Trophoblast cell (in vitro differentiated cells and primary cell): Measurements from ENCODE around the gene OBP2A. TPM values are rescaled to one million over a fixed set of nuclear protein-coding genes. Genes with fewer than 3 reads are reported as not detected.
A peak's percentile ranks its signal among the peaks of the same experiment; 100 is the strongest.
"Not testable (repeated sequence)": the region's sequence is repeated elsewhere in the genome, so short reads cannot be mapped to it uniquely, and the experiment has no call there.

Experiments used
- DNase-seq, 2 donors: peaks; one replicate each; pipeline ENCODE4 v3.0.0-alpha.2; 2016
- H2AFZ ChIP-seq: 2 replicates; pipeline ENCODE4 v1.6.1; 2013; ENCODE audit warnings: low read length, moderate library complexity, mild to moderate bottlenecking; ENCODE audit not compliant: insufficient read depth, poor library complexity
- H2AK5ac ChIP-seq: 2 replicates; pipeline ENCODE4 v1.6.1; 2013; ENCODE audit warnings: mild to moderate bottlenecking, low read length
- H2BK120ac ChIP-seq: 2 replicates; pipeline ENCODE4 v1.6.1; 2013; ENCODE audit warnings: low read length, mild to moderate bottlenecking, moderate library complexity; ENCODE audit not compliant: insufficient read depth, poor library complexity
- H2BK12ac ChIP-seq: 2 replicates; pipeline ENCODE4 v1.6.1; 2013; ENCODE audit warnings: mild to moderate bottlenecking, low read length, moderate library complexity
- H2BK5ac ChIP-seq: 2 replicates; pipeline ENCODE4 v1.6.1; 2013; ENCODE audit warnings: low read length, low read depth, moderate library complexity, mild to moderate bottlenecking; ENCODE audit not compliant: poor library complexity
- H3K14ac ChIP-seq: 2 replicates; pipeline ENCODE4 v1.6.1; 2013; ENCODE audit warnings: mild to moderate bottlenecking, low read length
- H3K18ac ChIP-seq: 2 replicates; pipeline ENCODE4 v1.6.1; 2013; ENCODE audit warnings: mild to moderate bottlenecking, low read length
- H3K23ac ChIP-seq: 2 replicates; pipeline ENCODE4 v1.6.1; 2013; ENCODE audit warnings: low read length
- H3K27ac ChIP-seq: 2 replicates; pipeline ENCODE4 v1.5.1; 2013; ENCODE audit warnings: low read depth, mild to moderate bottlenecking, inconsistent platforms, low read length, moderate library complexity
- H3K27me3 ChIP-seq: 2 replicates; pipeline ENCODE4 v1.6.1; 2013; ENCODE audit warnings: inconsistent platforms, mild to moderate bottlenecking, low read length, moderate library complexity; ENCODE audit not compliant: insufficient read depth
- H3K36me3 ChIP-seq, 2 experiments: 1 replicate in 1 of 2; 2 replicates in 1 of 2; pipeline ENCODE4 v1.6.1; 2013; ENCODE audit warnings: low read length in 2 of 2, mild to moderate bottlenecking in 2 of 2, moderate library complexity in 1 of 2; ENCODE audit not compliant: insufficient read depth in 2 of 2, control insufficient read depth in 1 of 2
- H3K4ac ChIP-seq: 2 replicates; pipeline ENCODE4 v1.6.1; 2013; ENCODE audit warnings: low read depth, mild to moderate bottlenecking, low read length, moderate library complexity
- H3K4me1 ChIP-seq, 2 experiments: 1 replicate in 1 of 2; 2 replicates in 1 of 2; pipeline ENCODE4 v1.6.1; 2013; ENCODE audit warnings: low read length in 2 of 2, mild to moderate bottlenecking in 2 of 2, moderate library complexity in 1 of 2; ENCODE audit not compliant: insufficient read depth in 2 of 2, control insufficient read depth in 1 of 2
- H3K4me2 ChIP-seq: 2 replicates; pipeline ENCODE4 v1.6.1; 2013; ENCODE audit warnings: inconsistent platforms, mild to moderate bottlenecking, low read length, moderate library complexity
- H3K4me3 ChIP-seq: 2 replicates; pipeline ENCODE4 v1.5.1; 2013; ENCODE audit warnings: mild to moderate bottlenecking, low read depth, low read length, inconsistent platforms
- H3K79me1 ChIP-seq: one replicate; pipeline ENCODE4 v1.6.1; 2013; ENCODE audit warnings: low read length
- H3K79me2 ChIP-seq: 2 replicates; pipeline ENCODE4 v1.6.1; 2013; ENCODE audit warnings: low read length, mild to moderate bottlenecking; ENCODE audit not compliant: control insufficient read depth, insufficient read depth, poor library complexity
- H3K9ac ChIP-seq: 2 replicates; pipeline ENCODE4 v1.6.1; 2013; ENCODE audit warnings: mild to moderate bottlenecking, low read length
- H3K9me3 ChIP-seq: 2 replicates; pipeline ENCODE4 v1.6.1; 2013; ENCODE audit warnings: low read depth, mild to moderate bottlenecking, control low read depth, inconsistent platforms, low read length; ENCODE audit not compliant: insufficient read depth
- H4K12ac ChIP-seq: 2 replicates; pipeline ENCODE4 v1.6.1; 2013; ENCODE audit warnings: low read depth, mild to moderate bottlenecking, low read length, moderate library complexity
- H4K8ac ChIP-seq: 2 replicates; pipeline ENCODE4 v1.6.1; 2013; ENCODE audit warnings: low read depth, mild to moderate bottlenecking, low read length, moderate library complexity
- H4K91ac ChIP-seq: one replicate; pipeline ENCODE4 v1.6.1; 2013; ENCODE audit warnings: low read depth, mild to moderate bottlenecking, low read length, moderate library complexity
- WGBS: extraction: QIAGEN DNeasy Blood & Tissue Kit; methylation state at CpG from one replicate; pipeline ENCODE4 v1.1.7; 2013; ENCODE audit warnings: missing lambda C conversion rate; ENCODE audit not compliant: insufficient read length, insufficient coverage; ENCODE audit errors: extremely low coverage; 5-methylcytosine and 5-hydroxymethylcytosine counted together
- polyA plus RNA-seq: library from polyadenylated mRNA; stranded (reverse); fragments of 200-250 nt; gene quantifications from 2 replicates; pipeline ENCODE4 v1.2.3, GENCODE V29; 2013

Gene OBP2A, protein sequence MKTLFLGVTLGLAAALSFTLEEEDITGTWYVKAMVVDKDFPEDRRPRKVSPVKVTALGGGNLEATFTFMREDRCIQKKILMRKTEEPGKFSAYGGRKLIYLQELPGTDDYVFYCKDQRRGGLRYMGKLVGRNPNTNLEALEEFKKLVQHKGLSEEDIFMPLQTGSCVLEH
- polyA plus RNA-seq, result 0.08 TPM in 1 of 2 replicates, not detected in the other

DNA sequence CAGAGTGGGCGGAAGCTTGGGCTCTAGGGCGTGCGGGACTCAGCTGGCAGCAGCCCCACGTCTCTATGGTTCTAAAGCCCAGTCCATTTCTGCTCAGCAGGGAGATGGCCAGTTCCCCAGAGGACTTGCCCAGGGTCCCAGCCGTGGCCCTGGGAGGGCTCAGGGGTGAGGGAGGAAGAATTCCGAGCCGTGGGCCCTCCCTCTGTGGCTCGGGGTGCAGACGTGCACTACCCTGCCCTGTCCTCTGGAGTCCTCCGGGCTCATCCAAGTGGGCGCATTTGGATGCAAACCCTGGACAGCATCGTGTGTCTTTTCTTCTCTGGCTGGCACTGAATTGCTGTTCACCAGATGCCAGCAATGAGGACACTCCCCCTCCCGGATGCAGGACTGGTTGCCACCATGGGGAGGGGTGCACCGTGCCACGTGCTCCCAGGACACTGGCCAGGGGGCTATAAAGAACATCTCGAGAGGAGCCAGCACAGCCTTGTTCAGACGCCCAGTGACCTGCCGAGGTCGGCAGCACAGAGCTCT is at the start of gene OBP2A:
TSS of gene OBP2A (plus strand) at position 481 of the 531 bp plus-strand sequence. CDS start 55 bp downstream, outside the sequence.
- not testable (repeated sequence) for H2BK5ac ChIP-seq, H3K9me3 ChIP-seq, H3K23ac ChIP-seq, H3K36me3 ChIP-seq, H3K4me3 ChIP-seq, H3K27me3 ChIP-seq, H3K9ac ChIP-seq, H4K8ac ChIP-seq, H3K4me2 ChIP-seq, H2AFZ ChIP-seq, H3K14ac ChIP-seq, H3K27ac ChIP-seq, H3K4ac ChIP-seq, DNase-seq, H3K4me1 ChIP-seq, H2BK120ac ChIP-seq, H4K12ac ChIP-seq, H3K79me2 ChIP-seq
- no CpG with 5 or more reads among the region's 19 CpGs for WGBS
- Histone ChIP-seq H3K79me1 (peaks cover 11% of the 10 kb centered on the region), H4K91ac (peak within 1 kb of the TSS; percentile 3), H3K18ac (peak within 1 kb of the TSS; percentile 3), H2AK5ac (peak within 1 kb of the TSS; percentile 6), H2BK12ac (peak within 1 kb of the TSS; percentile 84)

DNA sequence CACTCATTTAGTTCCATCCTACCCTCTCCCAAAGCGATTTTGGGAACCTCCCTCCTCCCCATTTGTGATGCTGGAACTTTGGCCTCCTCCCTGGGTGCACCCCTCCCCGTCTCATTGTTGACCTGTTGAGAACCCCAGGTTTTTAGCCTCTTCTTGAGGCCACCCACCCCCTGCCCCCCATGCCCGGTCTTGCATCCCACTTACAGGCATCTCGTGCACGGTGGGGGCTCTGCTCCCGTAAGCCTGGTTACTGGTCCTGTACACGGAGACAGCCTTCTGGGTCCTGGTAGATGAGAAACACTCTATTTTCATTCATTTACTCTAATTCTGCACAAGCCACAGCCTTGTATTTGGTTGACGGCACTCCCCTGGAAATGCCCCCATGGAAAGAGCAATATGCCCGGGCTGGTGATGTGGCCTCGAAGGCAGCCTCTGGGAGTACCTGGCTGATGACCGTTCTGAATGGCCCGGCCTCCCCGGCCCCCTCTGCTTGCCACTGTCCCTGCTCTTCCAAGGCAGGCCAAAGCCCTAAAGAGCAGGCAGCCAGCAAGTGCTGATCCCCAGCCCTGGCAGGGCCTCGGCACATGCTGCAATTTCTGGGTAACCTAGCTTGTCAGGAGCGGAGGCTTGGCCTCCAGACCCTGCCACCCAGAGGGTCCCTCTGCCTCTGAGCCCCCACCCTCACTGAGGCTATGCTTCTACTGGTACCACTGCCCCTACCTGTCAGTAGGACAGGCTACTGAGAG is 47.4 kb upstream of the OBP2A start:
- peaks cover 10% of the 10 kb centered on the region for H3K79me1 ChIP-seq
- no peak overlapping the region for H4K91ac ChIP-seq
- H3K9me3 ChIP-seq, result no peaks in the 10 kb centered on the region
- H3K4me3 ChIP-seq, result no peak overlapping the region
- H3K18ac ChIP-seq, result no peak overlapping the region
- no peaks in the 10 kb centered on the region for H3K27me3 ChIP-seq
- H2AFZ ChIP-seq, result no peak overlapping the region
- no peak overlapping the region for H4K12ac ChIP-seq
- H2AK5ac ChIP-seq, result no peak overlapping the region
- H3K4me2 ChIP-seq, result no peak overlapping the region
- no peak overlapping the region for H3K27ac ChIP-seq
- peaks cover 12% of the 10 kb centered on the region for H3K79me2 ChIP-seq
- peaks cover 4 to 11% of the 10 kb centered on the region in 2 experiments for H3K4me1 ChIP-seq
- no peak overlapping the region for H3K4ac ChIP-seq
- no peak for DNase-seq
- no peak overlapping the region for H3K9ac ChIP-seq
- no peak overlapping the region for H2BK12ac ChIP-seq
- no CpG with 5 or more reads among the region's 15 CpGs for WGBS
- no peak overlapping the region for H3K23ac ChIP-seq
- peaks cover 18 to 19% of the 10 kb centered on the region in 2 experiments for H3K36me3 ChIP-seq
- H4K8ac ChIP-seq, result no peak overlapping the region
- no peak overlapping the region for H2BK5ac ChIP-seq
- H3K14ac ChIP-seq, result no peak overlapping the region
- no peak overlapping the region for H2BK120ac ChIP-seq

DNA sequence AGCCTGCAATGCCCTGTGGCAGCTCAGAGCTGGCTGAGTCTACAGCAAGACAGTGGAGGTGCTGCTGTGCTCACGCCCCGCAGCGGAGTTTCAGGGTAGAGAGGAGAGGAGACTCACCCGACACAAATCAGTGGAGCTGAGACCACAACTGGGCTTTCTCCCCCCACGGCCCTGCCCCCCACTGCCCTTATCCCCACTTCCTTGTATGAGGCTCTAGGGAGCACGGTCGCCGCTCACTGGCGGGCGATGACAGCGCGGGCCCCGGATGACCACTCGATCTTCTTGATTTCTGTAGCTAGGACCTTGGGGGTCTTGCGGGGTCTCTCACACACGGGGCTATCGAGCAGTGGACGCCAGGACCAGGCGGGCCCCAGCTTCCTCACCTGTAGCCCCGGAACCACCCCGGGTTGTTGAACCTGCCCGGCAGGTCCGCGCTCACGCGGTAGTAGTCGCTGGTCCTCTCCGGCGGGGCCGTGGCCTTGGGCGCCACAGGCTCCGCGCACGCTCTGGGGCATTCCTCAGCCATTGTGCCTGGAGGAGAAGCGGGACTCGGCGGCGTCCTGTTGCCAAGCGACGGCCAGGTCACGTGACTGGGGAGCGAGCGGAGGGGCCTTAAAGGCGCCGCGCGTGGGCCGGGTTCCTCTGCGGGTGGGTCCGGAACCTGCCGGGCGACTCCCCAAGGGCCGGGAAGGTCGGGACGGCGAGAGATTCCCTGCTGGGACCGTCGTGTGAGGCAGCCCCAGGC is 46.4 kb upstream of the OBP2A start:
- peaks cover 27 to 28% of the 10 kb centered on the region in 2 experiments for H3K36me3 ChIP-seq
- H2BK5ac ChIP-seq, result no peak overlapping the region
- no peaks in the 10 kb centered on the region for H3K9me3 ChIP-seq
- peak overlapping the region; percentile 58 for H3K18ac ChIP-seq
- peaks cover 10% of the 10 kb centered on the region for H3K79me1 ChIP-seq
- no peak overlapping the region for H4K12ac ChIP-seq
- H3K4me2 ChIP-seq, result peak overlapping the region; percentile 99
- WGBS, result no CpG with 5 or more reads among the region's 58 CpGs
- peak overlapping the region; percentile 95 for H3K4me3 ChIP-seq
- H3K79me2 ChIP-seq, result peaks cover 12% of the 10 kb centered on the region
- no peak overlapping the region for H3K23ac ChIP-seq
- DNase-seq, result peak; percentile 95 to 99
- H4K91ac ChIP-seq, result peak overlapping the region; percentile 42
- peak overlapping the region; percentile 90 for H2AFZ ChIP-seq
- H2BK12ac ChIP-seq, result peak overlapping the region; percentile 10
- peak overlapping the region; percentile 39 for H2BK120ac ChIP-seq
- H4K8ac ChIP-seq, result peak overlapping the region; percentile 77
- peaks cover 4 to 11% of the 10 kb centered on the region in 2 experiments for H3K4me1 ChIP-seq
- peak overlapping the region; percentile 17 for H3K4ac ChIP-seq
- H3K27ac ChIP-seq, result peak overlapping the region; percentile 27
- peak overlapping the region; percentile 17 for H2AK5ac ChIP-seq
- H3K27me3 ChIP-seq, result no peaks in the 10 kb centered on the region
- H3K14ac ChIP-seq, result peak overlapping the region; percentile 42
- H3K9ac ChIP-seq, result peak overlapping the region; percentile 17

DNA sequence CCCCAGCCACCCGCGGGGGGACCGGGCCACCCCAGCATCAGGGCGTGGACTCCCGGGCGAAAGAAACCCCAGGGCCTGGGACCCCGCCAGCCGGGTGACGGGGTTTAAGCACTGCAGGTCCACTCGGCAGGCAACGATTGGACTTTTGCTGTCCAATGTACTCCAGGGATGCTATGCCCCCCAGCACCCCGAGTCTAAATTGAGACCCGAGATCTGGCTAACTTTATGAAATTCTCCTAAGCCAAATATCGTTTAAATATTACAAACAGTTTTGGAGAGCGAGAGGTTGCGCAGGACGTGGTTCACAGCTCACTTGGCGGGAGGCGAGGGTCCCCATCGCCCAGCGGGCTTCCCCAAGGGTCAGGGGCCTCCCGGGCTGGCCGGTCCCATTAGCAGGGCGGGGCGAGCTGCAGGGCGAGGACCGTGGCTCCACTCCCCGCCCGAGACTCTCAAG is 45.8 kb upstream of the OBP2A start:
- peak overlapping the region; percentile 42 for H4K91ac ChIP-seq
- peak overlapping the region; percentile 23 for H2BK5ac ChIP-seq
- H4K8ac ChIP-seq, result peak overlapping the region; percentile 77
- peak overlapping the region; percentile 39 for H2BK120ac ChIP-seq
- no peak overlapping the region for H4K12ac ChIP-seq
- WGBS, result no CpG with 5 or more reads among the region's 29 CpGs
- peak overlapping the region; percentile 42 for H3K14ac ChIP-seq
- no peak overlapping the region for H3K9ac ChIP-seq
- peaks cover 4 to 11% of the 10 kb centered on the region in 2 experiments for H3K4me1 ChIP-seq
- peaks cover 32 to 33% of the 10 kb centered on the region in 2 experiments for H3K36me3 ChIP-seq
- H3K9me3 ChIP-seq, result no peaks in the 10 kb centered on the region
- peak overlapping the region; percentile 27 for H3K27ac ChIP-seq
- H3K4me3 ChIP-seq, result peak overlapping the region; percentile 95
- H3K4ac ChIP-seq, result peak overlapping the region; percentile 15
- peak overlapping the region; percentile 90 for H2AFZ ChIP-seq
- H3K27me3 ChIP-seq, result no peaks in the 10 kb centered on the region
- peak overlapping the region; percentile 17 for H2AK5ac ChIP-seq
- no peak for DNase-seq
- H3K4me2 ChIP-seq, result peak overlapping the region; percentile 99
- H3K18ac ChIP-seq, result peak overlapping the region; percentile 58
- H3K79me2 ChIP-seq, result peaks cover 12% of the 10 kb centered on the region
- peak overlapping the region; percentile 15 for H2BK12ac ChIP-seq
- peaks cover 10% of the 10 kb centered on the region for H3K79me1 ChIP-seq
- H3K23ac ChIP-seq, result no peak overlapping the region
